Nucleus accumbens (tissue), 56 donors: ENCODE data around the gene KDM2A.

Experiments
- DNase-seq, 56 donors: peaks; one replicate each; lab custom pipeline; 2025; lab: John Stamatoyannopoulos, UW

Gene KDM2A

DNA sequence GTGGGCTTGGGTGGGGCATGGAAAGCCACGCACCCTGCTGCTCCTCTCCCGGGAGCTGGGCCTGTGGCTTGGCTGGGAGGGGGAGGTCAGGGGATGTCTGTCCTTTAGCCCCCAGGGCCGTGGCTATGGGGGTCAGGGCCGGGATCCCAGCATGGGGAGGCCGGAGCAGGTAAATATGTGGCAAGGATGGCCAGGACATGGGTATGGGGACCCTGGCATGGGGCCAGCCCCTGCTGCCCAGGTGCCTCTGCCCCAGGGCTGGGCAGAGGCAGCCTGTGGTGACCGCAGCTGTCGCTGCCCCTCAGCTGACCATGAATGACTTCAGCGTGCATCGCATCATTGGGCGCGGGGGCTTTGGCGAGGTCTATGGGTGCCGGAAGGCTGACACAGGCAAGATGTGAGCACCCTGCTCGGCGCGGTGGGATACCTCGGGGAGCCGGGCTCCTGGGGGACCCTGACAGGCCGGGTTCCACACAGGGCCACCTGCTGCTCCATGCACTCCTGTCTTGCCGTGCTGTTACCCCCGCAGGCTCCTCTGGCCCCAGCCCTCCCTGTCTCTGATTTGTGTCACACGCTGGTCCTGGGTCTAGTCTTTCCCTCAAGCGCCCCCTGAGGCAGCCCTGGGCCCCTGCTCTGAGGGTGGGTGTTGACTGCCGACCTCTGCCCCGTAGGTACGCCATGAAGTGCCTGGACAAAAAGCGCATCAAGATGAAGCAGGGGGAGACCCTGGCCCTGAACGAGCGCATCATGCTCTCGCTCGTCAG is 161.9 kb downstream of the KDM2A start:
- no peak for DNase-seq

DNA sequence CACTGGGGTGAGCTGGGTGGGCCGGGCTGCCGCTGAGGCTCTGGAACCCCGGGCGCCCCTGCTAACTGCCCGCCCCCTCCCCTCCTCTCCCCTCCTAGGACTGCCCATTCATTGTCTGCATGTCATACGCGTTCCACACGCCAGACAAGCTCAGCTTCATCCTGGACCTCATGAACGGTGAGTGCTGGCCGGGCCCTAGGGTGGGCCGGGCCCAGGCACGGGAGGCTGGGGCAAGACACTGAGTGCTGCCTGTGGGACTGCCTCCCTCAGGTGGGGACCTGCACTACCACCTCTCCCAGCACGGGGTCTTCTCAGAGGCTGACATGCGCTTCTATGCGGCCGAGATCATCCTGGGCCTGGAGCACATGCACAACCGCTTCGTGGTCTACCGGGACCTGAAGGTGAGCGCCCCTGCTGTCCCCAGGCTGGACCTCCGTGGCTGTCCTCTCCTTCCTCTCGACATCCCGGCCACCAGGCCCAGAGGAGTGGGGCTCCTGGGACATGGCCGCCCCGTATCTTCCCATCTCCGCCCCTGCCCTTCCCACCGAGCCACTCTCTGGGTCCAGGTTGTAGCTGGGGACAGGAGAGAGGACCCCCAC is 162.6 kb downstream of the KDM2A start:
- no peak for DNase-seq

DNA sequence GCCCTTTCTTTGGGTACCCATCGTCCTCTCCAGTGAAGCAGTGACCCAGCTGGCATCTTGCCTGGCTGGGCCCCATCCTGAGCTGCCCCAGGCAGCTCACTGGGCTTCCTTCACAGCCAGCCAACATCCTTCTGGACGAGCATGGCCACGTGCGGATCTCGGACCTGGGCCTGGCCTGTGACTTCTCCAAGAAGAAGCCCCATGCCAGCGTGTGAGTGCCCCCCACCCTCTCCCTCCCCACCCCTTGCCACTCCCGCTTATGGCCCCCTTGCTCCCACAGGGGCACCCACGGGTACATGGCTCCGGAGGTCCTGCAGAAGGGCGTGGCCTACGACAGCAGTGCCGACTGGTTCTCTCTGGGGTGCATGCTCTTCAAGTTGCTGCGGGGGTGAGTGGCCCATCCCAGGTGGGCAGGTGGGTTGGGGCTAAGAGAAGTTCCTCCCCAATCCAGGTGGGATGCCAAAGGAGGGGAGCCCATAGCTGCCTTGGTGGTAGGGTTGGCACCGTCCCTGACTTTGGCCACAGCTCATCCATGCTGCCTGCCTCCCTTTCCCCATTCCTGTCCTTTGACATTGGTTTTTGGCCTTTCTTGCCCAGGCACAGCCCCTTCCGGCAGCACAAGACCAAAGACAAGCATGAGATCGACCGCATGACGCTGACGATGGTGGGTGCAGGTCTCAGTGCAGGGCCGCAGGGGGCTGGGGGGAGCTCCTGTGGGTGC is 163.3 kb downstream of the KDM2A start:
- DNase-seq: no peak

DNA sequence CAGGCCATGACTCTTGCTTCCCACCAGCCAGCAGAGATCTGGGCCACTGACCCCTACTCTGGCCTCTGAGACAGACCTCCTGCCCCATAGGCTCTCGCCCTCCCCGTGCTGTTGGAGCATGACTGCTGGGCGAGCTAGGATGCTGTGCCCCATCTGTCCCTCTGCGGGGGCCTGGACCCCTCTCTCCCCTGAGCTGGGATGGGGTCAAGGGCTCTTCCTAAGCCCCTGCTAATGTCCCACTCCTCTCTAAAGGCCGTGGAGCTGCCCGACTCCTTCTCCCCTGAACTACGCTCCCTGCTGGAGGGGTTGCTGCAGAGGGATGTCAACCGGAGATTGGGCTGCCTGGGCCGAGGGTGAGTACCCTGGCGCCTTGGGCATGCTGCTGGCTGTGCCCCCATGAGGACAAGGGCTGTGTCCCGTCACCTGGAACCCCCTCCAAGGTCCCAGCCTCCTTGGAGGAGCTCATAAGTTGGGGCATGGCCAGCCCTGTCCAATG is 163.9 kb downstream of the KDM2A start:
- no peak for DNase-seq

DNA sequence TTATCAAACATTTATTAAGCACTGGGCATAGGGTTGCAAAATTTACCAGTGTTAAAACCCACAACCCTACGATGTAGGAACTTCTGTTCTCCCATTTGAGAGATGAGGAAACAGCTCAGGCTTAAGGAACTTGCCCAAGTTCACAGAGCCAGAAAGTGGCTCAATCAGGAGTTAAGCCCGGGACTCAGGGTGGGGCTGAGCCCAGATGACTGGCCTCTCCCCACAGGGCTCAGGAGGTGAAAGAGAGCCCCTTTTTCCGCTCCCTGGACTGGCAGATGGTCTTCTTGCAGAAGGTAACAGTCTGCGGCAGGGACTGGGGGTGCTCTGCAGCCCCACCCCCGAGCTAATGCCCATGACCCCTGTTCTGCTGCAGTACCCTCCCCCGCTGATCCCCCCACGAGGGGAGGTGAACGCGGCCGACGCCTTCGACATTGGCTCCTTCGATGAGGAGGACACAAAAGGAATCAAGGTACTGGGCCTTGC is 164.5 kb downstream of the KDM2A start:
- no peak for DNase-seq

DNA sequence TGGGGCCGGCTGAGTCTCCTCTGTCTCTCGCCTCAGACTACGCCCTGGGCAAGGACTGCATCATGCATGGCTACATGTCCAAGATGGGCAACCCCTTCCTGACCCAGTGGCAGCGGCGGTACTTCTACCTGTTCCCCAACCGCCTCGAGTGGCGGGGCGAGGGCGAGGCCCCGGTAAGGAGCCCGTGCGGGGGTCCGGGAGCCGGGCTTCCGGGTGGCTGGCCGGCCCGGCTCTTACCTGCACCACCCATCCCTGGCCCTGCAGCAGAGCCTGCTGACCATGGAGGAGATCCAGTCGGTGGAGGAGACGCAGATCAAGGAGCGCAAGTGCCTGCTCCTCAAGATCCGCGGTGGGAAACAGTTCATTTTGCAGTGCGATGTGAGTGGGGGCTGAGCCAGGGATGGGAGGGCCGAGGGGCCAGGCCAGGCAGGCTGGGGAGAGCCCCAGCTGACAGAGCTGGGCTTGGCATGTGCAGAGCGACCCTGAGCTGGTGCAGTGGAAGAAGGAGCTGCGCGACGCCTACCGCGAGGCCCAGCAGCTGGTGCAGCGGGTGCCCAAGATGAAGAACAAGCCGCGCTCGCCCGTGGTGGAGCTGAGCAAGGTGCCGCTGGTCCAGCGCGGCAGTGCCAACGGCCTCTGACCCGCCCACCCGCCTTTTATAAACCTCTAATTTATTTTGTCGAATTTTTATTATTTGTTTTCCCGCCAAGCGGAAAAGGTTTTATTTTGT is 165.9 kb downstream of the KDM2A start:
- no peak for DNase-seq

DNA sequence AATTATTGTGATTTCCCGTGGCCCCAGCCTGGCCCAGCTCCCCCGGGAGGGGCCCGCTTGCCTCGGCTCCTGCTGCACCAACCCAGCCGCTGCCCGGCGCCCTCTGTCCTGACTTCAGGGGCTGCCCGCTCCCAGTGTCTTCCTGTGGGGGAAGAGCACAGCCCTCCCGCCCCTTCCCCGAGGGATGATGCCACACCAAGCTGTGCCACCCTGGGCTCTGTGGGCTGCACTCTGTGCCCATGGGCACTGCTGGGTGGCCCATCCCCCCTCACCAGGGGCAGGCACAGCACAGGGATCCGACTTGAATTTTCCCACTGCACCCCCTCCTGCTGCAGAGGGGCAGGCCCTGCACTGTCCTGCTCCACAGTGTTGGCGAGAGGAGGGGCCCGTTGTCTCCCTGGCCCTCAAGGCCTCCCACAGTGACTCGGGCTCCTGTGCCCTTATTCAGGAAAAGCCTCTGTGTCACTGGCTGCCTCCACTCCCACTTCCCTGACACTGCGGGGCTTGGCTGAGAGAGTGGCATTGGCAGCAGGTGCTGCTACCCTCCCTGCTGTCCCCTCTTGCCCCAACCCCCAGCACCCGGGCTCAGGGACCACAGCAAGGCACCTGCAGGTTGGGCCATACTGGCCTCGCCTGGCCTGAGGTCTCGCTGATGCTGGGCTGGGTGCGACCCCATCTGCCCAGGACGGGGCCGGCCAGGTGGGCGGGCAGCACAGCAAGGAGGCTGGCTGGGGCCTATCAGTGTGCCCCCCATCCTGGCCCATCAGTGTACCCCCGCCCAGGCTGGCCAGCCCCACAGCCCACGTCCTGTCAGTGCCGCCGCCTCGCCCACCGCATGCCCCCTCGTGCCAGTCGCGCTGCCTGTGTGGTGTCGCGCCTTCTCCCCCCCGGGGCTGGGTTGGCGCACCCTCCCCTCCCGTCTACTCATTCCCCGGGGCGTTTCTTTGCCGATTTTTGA is 166.8 kb downstream of the KDM2A start:
- DNase-seq: no peak

DNA sequence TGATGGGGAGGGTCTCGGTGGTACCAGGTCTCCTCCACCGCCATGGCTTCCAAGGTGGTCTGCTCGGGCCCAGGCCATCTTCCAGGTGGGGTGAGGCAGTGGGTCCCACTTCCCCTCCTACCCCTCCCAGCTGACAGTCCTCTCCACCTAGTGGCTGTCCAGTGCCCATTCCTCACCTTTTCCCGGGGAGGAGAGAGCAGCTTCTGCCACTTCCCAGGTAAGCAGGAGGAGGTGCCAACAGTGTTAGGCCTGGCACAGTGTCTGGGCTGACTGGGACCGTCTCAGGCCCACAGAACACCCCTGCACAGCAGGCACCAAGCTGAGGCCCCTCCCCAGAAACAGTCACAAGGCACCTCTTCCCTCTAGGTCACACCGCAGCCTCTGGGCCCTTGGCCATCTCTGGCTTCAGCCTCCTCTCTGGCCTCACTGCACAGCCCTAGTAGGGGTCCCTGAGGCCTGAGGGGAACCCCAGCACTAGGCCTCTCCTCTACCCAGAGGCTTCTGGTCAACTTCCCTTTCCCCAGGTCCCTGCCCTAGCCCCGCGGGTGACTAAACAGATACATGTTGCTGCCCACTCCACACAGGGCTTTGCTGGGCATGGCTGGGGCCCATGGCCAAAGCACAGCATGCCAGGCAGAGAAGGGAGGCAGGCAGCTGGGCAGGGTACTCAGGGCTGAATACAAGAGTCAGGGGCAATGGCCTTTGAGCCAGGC is 167.7 kb downstream of the KDM2A start:
- DNase-seq: peak in 7 of 56 donors; percentile 21 to 44 (median 33)

DNA sequence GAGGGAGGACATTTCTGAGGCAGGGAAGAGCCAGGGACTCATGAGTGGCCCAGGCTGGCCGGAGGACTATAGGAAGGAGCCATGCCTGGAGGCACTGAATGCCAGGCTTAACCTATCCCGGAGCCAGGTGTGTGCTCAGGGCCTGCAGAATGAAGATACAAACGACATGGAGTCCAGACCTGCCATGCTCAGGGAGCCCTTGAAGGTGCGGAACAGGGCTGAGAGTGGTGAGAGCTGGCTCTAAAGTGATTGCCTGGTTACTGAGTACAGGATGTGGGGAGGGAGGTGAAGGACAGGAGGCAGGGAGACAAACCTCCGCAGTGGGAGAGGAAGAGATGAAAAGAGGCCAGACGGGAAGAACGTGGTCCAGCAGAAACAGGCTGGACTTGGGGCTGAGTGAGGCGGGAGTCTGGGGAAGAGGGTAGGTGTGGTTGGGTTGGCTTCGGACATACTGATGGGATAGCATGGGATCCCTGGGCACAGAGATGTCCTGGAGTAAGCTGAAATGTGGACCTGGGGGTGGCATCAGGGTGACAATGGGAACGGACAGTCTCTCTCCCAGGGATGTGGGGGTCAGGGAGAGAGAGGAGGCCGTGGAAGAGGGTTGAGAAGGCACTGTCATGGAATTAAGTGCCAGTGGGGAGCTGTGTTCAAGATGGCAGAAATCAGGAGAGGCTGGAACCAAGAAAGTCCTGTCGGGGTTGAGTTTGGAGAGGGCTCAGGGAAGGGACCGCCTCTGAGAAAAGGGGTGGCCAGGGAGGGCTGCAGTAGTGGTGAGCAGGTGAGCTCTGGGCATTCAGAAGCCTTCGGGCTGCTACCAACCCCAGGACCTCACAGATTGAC is 168.5 kb downstream of the KDM2A start:
- DNase-seq: no peak

DNA sequence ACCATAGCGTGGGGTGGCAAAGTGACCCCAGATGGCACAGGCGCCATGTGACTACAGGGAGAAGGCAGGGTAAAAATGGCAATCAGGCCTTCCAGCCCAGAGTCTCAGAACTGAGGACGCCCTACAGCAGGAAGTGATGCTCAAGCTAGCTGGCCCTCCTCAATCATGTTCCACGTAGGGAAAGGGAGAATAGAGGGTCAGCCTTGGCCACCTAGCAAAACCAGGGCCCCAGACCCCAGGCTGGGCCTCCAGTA is 169.1 kb downstream of the KDM2A start:
- peak in 1 of 56 donors; percentile 54 for DNase-seq

DNA sequence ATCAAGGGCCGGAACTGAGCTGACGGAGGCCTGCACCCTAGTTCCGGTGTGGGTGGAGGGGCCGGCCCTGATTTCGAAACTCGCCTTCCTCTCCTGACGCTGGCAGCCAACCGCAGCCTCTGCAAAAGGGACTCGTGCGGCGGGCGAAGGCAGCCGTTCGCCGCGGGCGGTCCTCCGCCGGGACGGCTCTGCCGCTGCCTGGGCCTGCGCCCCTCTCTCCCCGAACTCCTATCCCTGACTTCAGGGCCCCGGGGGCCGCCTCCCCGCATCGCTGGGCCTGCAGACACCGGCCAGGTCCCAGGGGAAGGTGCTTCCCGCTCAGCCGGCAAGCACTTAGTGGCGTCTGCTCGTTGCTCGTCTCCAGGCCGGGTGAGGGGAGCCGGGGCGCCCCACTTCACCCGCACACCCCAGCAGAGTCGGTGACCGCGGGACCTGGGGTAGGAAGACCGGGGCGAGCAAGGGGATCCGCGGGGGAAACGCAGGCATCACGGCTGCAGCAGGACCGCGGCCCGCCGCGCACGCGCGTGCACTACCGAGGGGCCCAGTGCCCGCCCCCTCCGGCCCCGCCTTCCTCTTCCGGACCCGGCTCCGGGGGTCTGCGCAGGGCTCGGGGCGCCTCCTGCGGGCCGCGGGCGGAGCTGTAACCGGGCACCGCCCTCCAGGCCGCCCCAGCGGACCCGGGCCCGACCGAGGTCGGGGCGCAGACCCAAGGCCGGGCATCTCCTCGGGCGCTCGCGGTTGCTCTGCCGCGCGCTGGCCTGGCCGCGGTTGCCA is 169.6 kb downstream of the KDM2A start:
- peak in 54 of 56 donors; percentile 28 to 93 (median 76) for DNase-seq

DNA sequence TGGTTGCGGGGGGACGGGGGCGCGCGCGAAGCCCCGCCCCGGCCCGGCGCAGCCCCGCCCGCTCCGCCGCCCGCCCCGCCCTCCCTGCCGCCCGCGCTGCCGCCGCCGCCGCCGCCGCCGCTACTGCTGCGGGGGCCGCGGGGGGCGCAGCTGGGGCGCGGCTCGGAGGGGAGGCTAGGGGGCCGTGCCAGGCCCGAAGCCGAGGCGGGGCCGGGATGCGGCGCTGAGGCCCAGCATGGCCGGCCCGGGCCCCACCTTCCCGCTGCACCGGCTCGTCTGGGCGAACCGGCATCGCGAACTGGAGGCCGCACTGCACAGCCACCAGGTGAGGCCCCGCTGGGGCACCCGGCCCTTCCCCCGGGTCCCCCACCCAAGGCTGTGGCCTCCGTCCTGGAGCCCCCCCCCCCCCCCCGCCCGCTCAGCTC is 170.2 kb downstream of the KDM2A start, which contains the start of gene ANKRD13D:
TSS of gene ANKRD13D (plus strand) at position 78 of the 425 bp plus-strand sequence. CDS start at position 236, 158 bp downstream.
- peak in 4 of 56 donors; percentile 59 to 79 (median 67) for DNase-seq

DNA sequence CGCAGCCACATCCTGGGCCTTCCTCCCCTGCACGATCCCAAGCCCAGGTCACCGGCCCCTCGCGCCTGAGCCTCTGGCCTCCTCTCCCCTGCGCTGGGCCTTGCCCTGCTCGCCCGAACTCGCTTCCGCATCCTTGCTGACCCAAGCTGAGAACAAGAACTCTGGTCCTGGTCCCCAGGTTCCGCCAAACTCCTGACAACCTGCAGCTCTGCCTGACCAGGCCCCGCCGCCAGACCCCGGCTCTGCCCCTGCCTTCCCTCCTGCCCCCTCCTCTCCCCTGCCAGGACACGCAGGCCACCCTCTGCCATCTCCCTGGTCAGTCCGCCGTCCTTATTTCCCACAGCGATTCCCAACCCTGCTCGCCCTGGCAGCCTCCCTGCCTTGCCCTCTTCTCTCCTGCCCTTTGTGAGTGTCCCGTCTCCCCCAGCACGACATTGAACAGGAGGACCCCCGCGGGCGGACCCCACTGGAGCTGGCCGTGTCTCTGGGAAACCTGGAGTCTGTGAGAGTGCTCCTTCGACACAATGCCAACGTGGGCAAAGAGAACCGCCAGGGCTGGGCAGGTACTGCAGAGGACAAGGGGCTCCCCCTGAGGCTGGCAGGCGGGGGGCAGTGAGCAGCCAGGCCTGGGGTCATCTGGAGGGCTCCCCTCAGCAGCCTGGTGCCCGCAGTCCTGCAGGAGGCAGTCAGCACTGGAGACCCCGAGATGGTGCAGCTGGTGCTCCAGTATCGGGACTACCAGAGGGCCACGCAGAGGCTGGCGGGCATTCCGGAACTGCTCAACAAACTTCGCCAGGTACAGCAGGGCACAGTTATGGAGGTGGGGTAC is 170.8 kb downstream of the KDM2A start:
- peak in 3 of 56 donors; percentile 49 to 59 (median 58) for DNase-seq

DNA sequence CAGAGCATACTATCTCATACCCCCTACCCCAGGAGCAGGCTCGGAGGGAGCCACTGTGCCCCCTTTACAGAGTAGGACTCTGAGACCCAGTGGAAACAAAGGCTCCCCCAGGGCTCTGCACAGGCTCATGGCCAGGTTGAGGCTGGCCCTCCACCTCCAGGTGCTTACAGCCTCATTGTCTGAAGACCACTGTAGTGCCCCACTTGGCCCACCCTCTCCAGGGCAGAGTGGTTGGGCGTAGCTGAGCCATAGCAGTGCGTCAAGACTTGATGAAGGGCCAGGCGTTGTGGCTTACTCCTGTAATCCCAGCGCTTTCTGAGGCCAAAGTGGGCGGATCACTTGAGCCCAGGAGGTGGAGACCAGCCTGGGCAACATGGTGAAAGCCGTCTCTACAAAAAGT is 171.7 kb downstream of the KDM2A start:
- DNase-seq: no peak

DNA sequence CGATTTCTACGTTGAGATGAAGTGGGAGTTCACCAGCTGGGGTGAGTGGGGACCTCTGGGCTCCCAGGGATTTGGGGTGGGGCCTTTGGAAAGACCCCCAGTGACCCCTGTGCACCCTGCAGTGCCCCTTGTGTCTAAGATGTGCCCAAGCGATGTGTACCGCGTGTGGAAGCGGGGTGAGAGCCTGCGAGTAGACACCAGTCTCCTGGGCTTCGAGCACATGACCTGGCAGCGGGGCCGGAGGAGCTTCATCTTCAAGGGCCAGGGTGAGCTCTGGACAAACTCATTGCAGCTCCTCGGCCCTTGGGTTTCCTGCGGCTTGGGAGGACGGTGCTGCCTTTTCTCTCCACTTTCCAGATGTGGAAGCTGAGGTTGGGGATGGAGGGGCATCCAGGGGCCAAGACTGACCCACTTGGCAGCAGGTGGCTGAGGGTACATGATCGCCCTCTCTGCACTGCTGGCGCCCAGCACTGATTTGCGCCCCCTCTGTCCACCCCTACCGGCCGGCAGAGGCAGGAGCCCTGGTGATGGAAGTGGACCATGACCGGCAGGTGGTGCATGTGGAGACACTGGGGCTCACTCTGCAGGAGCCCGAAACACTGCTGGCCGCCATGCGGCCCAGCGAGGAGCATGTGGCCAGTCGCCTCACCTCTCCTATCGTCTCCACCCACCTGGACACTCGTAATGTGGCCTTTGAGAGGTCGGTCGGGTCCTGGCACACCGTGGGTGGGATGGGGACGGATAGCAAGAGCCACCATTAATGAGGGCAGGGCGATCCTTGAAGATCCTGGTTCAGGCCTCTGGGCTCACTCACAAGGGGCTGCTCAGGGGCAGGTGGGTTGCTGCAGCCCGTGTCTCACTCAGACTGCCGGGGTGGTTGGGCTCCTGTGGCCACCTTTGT is 172.7 kb downstream of the KDM2A start:
- DNase-seq: no peak
